DOHH2 (cell line): ENCODE results near the gene HLA-DQB2.
"Not testable (repeated sequence)": the region's sequence is repeated elsewhere in the genome, so short reads cannot be mapped to it uniquely, and the experiment has no call there.

Source experiments
- H3F3A ChIP-seq: fragments of 200-600 bp; sonication (generic), shearing (Covaris generic); 2 replicates; pipeline ENCODE4 v1.6.0; 2016; ENCODE audit warnings: antibody characterized with exemption, mild to moderate bottlenecking; ENCODE audit not compliant: control insufficient read depth, insufficient read depth
- H3K27ac ChIP-seq: fragments of 200-600 bp; sonication (generic); 2 replicates; pipeline ENCODE4 v1.5.1; 2014; ENCODE audit warnings: low read depth, mild to moderate bottlenecking, low read length, moderate library complexity
- H3K27me3 ChIP-seq: fragments of 200-600 bp; sonication (generic); 2 replicates; pipeline ENCODE4 v1.6.1; 2014; ENCODE audit warnings: mild to moderate bottlenecking, low read length, mixed read lengths; ENCODE audit not compliant: control insufficient read depth
- H3K36me3 ChIP-seq: fragments of 200-600 bp; sonication (generic); 2 replicates; pipeline ENCODE4 v1.6.1; 2014; ENCODE audit warnings: mild to moderate bottlenecking, low read length, moderate library complexity, mixed read lengths; ENCODE audit not compliant: control insufficient read depth
- H3K4me1 ChIP-seq: fragments of 200-600 bp; sonication (generic); 2 replicates; pipeline ENCODE4 v1.6.1; 2014; ENCODE audit warnings: mild to moderate bottlenecking, low read length, mixed read lengths; ENCODE audit not compliant: control insufficient read depth
- H3K4me2 ChIP-seq: fragments of 200-600 bp; sonication (generic); 2 replicates; pipeline ENCODE4 v1.6.0; 2014; ENCODE audit warnings: mild to moderate bottlenecking, low read length, moderate library complexity
- H3K4me3 ChIP-seq: fragments of 200-600 bp; sonication (generic); 2 replicates; pipeline ENCODE4 v1.5.1; 2014; ENCODE audit warnings: mild to moderate bottlenecking, low read length, mixed read lengths
- H3K79me2 ChIP-seq: fragments of 200-600 bp; sonication (generic); 2 replicates; pipeline ENCODE4 v1.6.1; 2014; ENCODE audit warnings: mild to moderate bottlenecking, low read length, mixed read lengths; ENCODE audit not compliant: control insufficient read depth
- H3K9me2 ChIP-seq: fragments of 200-600 bp; sonication (generic); replicated peaks from 2 replicates; pipeline ENCODE4 v1.6.1; 2014; ENCODE audit warnings: mild to moderate bottlenecking, low read length, mixed read lengths; ENCODE audit not compliant: control insufficient read depth
- H3K9me3 ChIP-seq: fragments of 200-600 bp; sonication (generic); 2 replicates; pipeline ENCODE4 v1.6.1; 2014; ENCODE audit warnings: antibody characterized with exemption, low read length, mixed read lengths; ENCODE audit not compliant: control insufficient read depth, insufficient read depth
- H4K20me1 ChIP-seq: fragments of 200-600 bp; sonication (generic); 2 replicates; pipeline ENCODE4 v1.6.0; 2014; ENCODE audit warnings: low read depth, mild to moderate bottlenecking, antibody characterized with exemption, low read length, moderate library complexity; ENCODE audit not compliant: control insufficient read depth, insufficient read depth
- CTCF ChIP-seq: fragments of 200-600 bp; sonication (generic); IDR thresholded peaks from one replicate; pipeline ENCODE4 v1.5.1; 2014; ENCODE audit warnings: antibody characterized with exemption, mild to moderate bottlenecking, low read depth, low read length; ENCODE audit not compliant: poor library complexity, severe bottlenecking
- EZH2phosphoT487 ChIP-seq: fragments of 200-600 bp; sonication (generic); IDR thresholded peaks from 2 replicates; pipeline ENCODE4 v1.6.1; 2017; ENCODE audit warnings: borderline replicate concordance, mild to moderate bottlenecking, antibody characterized with exemption, low read length, moderate library complexity, mixed read lengths

The HLA-DQB2 gene

GRCh38 chr6:32763421-32763820 lies at the start of gene HLA-DQB2:
Gene HLA-DQB2 (minus strand): TSS chr6:32763532. CDS start chr6:32763470, 62 bp downstream.
- Histone ChIP-seq H3K4me3 (no peak within 1 kb of the TSS), H3K9me3 (no peaks in the 10 kb centered on the region), H3K9me2 (no peaks in the 10 kb centered on the region), H3K4me1 (no peaks in the 10 kb centered on the region), H3K79me2 (no peaks in the 10 kb centered on the region), H3K27me3 (peaks cover 16% of the 10 kb centered on the region), H3K4me2 (no peak within 1 kb of the TSS), H4K20me1 (no peaks in the 10 kb centered on the region), H3K27ac (no peak within 1 kb of the TSS), H3F3A (no peaks in the 10 kb centered on the region), H3K36me3 (no peaks in the 10 kb centered on the region)
- no peak for TF ChIP-seq CTCF
- no peak for TF ChIP-seq EZH2phosphoT487

GRCh38 chr6:32809171-32809570 lies 45.8 kb upstream of the HLA-DQB2 start:
- no peaks in the 10 kb centered on the region for H3K9me3 ChIP-seq
- no peaks in the 10 kb centered on the region for H4K20me1 ChIP-seq
- TF ChIP-seq CTCF (no peak), EZH2phosphoT487 (no peak)
- peaks cover 43% of the 10 kb centered on the region for H3K36me3 ChIP-seq
- H3K27me3 ChIP-seq: no peaks in the 10 kb centered on the region
- no peaks in the 10 kb centered on the region for H3F3A ChIP-seq
- no peaks in the 10 kb centered on the region for H3K9me2 ChIP-seq
- H3K27ac ChIP-seq: no peak overlapping the region
- no peak overlapping the region for H3K4me3 ChIP-seq
- peaks cover 7% of the 10 kb centered on the region for H3K4me1 ChIP-seq
- peaks cover 9% of the 10 kb centered on the region for H3K79me2 ChIP-seq
- no peak overlapping the region for H3K4me2 ChIP-seq

- Histone ChIP-seq H3K9me3 (no peaks in the 10 kb centered on the region), H3K4me3 (no peak overlapping the region), H3K79me2 (no peaks in the 10 kb centered on the region), H3K27ac (no peak overlapping the region), H4K20me1 (no peaks in the 10 kb centered on the region), H3K4me2 (no peak overlapping the region), H3F3A (no peaks in the 10 kb centered on the region), H3K36me3 (peaks cover 22% of the 10 kb centered on the region), H3K27me3 (no peaks in the 10 kb centered on the region), H3K4me1 (peaks cover 12% of the 10 kb centered on the region), H3K9me2 (no peaks in the 10 kb centered on the region)
- TF ChIP-seq CTCF: no peak
- TF ChIP-seq EZH2phosphoT487: no peak
Measured at GRCh38 chr6:32807020-32807580, 43.8 kb upstream of the HLA-DQB2 start.

- H3K36me3 ChIP-seq: peaks cover 18% of the 10 kb centered on the region
- not testable (repeated sequence) for H3K4me2 ChIP-seq, H3K9me2 ChIP-seq, H3K27ac ChIP-seq, H3K4me3 ChIP-seq, H3K27me3 ChIP-seq, H4K20me1 ChIP-seq, H3K79me2 ChIP-seq, H3K9me3 ChIP-seq, H3F3A ChIP-seq
- H3K4me1 ChIP-seq: peaks cover 12% of the 10 kb centered on the region
Measured at GRCh38 chr6:32805404-32805803, 42.1 kb upstream of the HLA-DQB2 start.
